GM18502 (cell line): Measurements from ENCODE around the gene PARM1.

ENCODE experiments used
- ATAC-seq: cut with Tn5 transposase; IDR thresholded peaks from one replicate; pipeline ENCODE4 v1.9.1; 2021; ENCODE audit warnings: mild to moderate bottlenecking; ENCODE audit not compliant: unreplicated experiment, poor library complexity

The PARM1 gene, protein sequence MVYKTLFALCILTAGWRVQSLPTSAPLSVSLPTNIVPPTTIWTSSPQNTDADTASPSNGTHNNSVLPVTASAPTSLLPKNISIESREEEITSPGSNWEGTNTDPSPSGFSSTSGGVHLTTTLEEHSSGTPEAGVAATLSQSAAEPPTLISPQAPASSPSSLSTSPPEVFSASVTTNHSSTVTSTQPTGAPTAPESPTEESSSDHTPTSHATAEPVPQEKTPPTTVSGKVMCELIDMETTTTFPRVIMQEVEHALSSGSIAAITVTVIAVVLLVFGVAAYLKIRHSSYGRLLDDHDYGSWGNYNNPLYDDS

DNA sequence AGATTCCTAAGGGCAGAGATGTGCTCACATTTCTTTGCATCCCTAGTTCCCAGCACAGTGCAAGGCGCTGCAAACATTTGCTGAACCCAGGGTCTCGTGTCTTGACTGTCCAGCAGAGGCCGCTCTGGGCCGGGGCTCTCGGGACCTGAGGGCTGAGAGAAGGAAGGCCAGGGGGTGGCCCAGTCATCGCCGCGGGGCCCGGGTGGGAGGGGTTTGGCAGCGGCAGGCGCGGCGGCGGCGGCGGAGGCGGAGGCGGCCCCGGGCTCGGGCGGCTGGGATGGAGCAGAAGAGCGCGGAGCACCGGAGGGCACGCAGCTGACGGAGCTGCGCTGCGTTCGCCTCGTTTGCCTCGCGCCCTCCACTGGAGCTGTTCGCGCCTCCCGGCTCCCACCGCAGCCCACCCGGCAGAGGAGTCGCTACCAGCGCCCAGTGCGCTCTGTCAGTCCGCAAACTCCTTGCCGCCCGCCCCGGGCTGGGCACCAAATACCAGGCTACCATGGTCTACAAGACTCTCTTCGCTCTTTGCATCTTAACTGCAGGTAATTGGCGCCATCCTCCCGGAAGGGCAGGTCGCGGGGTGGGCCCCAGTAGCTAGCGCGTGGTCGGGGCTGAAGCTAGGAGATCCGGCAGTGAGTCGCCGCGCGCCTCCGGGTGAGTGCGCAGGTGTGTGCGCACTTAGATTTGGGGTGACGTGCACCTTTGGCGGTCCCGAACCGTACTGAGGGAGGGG, at the start of gene PARM1:
Gene PARM1, plus strand, starts transcription at position 285 of the 730 bp plus-strand sequence. Its CDS starts 212 bp downstream, at position 497.
- peak; percentile 77 for ATAC-seq

DNA sequence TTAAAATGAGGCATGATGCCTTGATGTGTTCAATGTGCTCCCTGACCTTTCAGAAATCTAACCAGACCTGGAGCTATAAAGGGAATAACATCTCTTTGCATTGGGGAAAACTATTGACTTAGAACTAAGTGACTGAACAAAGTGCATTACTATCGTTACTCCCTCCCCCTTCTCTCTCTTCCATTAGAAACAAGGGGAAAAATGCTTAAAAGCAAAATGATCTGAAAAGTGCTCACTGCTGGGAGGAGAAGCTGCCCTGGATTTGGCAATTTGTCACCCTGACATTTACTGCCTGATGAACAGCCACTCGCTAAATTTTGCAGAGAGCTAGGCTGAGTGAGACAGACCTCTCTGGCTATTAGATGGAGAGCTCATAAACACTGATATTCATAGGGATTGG, 48.6 kb upstream of the PARM1 start:
- ATAC-seq = no peak

DNA sequence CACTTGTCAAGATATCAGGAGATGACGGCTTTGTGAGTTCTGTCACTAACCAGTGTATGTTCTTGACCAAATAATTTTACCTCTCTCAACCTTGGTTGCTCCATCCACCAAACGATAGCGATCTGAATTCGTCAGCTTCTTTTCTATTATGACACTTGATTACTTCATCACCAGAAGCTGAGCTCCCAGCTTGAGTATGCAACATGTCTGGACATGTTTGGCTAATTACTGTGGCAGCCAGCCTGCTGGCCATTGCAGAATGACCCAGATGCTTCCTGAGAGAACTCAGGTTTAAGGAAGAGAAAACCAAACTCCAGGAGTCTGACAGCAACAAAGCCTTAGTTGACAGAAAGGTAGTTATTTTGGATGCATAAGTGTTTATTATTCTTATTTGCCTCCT, 46.4 kb upstream of the PARM1 start:
- no peak for ATAC-seq

DNA sequence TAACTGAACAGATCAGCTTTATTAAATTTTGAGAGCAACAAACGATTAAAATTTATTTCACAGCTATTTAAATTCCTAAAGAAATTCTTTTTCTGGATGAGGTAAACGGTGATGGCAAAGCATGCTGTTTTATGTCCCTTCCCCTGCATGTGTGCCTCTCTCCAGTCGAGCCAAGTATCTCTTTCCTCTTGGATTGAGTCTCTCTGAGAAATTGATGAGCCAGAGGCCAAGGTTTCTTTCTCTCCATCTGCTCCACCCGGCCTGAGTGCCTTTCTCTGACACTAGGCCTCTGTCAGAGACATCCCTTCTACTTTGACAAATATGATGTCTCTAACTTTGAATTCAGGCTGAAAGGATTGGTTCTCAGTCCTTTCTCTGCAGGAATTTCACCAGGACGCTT, 42.6 kb upstream of the PARM1 start:
- ATAC-seq = no peak

DNA sequence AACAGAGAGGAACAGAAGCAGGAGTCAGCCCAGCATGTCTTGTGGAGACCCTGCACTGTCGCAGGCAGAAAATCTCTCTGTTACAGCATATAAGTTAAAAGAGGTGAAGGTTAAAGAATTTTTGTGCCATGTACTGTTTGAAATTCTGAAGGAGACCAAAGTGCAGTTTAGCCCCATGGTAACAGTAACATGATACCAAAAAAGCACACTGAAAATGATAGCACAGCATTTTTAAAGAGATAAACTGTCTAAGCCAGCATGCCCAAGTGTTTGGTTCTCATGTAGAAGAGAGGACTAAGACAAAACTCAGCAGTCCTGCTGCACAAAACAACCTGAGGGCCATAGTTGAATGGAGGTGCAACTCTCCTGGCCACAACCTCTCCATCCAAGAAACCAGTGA, 41.9 kb upstream of the PARM1 start:
- ATAC-seq = no peak

DNA sequence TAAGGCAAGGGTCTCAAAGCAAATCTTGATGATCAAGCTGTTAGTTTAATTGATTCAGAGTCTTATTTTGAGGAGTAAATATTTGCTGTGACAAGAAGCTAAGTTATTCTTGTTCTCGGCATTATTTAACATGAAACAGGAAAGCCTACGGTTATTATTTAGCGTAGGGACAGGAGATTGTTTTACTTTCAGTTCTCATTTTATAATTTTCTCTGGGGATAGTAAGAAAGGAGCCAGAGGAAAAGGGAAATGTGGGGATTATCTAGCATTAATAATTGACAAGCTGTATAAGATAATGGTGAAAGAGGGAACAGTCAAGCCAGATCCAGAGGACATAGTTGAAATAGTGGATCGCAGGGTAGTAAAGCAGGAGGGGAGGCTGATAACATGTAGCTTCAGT, 39.7 kb upstream of the PARM1 start:
- no peak for ATAC-seq

DNA sequence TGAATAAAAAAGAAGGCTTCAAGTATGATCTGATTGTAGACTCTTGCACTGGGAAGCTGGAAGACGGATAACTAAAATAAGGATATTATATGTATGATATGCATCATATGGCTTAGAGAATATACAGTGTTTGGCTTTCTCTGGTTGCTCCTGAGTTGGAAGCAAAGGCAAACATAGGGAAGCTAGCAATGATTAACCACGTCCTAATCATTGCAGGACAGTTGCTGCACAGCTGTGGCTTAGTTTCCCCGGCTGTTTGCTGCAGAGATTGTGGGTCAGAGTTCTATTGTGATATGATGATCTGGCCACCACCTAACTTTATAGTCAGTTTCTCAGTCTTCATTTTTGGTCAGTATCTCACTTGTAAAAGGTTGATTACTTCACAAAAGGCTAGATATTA, 36.3 kb upstream of the PARM1 start:
- no peak for ATAC-seq

DNA sequence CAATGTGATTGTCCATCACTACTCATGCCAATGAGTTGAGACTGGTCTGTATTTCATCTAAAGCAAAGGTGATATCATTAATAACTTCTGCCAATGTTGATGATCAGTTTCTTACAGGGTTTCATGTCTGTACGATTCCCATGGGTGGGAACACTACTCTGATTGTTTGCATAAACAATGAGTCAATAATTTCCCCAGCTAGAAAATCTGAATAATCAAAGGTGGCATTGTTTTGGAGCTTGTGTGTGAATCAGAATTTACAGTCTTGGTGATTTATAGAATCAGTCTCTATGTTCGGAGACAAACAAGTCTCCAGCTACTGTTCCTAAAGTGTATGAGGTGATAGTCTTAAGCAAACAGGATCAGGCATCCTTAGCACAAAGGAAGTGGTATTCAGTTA, 35.5 kb upstream of the PARM1 start:
- no peak for ATAC-seq

DNA sequence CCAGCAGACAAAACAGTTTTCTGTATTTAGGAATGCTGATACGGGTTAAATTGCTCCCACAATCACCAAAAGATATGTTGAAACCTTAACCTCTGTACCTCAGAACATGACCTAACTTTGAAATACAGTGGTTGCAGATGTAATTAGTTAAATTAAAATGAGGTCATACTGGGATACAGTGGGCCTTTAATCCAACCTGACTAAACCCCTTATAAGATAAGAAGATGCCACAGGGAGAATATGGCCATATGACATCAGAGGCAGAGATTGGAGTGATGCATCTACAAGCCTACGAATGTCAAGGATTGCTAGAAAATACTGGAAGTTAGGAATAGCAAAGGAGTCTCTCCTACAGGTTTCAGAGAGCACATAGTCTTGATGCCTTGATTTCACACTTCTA, 32.1 kb upstream of the PARM1 start:
- ATAC-seq = no peak

DNA sequence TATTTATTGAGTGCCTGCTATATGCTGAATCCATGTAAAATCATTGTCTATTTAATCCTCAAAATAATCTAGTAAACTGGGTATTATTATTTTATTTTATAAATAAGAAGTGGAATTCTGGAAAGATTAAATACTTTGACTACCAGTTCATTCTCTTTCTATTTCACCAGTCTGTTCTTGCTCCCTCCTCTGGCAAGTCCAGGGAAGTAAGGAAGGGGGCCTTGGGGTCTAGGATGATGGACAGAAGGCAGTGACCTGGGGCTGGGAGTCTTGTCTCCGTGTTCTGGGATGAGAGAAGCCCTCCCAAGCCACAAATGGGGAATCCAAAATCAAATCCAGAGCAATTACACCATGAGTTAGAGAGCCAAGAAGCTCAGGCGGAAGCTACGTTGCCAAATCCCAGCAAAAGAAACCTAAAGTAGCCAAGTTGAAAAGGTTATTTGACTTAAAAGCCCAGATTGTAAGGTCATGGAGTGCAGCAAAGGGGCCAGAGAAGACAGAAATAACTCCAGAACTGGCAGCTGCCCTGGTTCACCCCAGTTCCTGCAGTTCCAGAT, 28.3 kb upstream of the PARM1 start:
- ATAC-seq = no peak

DNA sequence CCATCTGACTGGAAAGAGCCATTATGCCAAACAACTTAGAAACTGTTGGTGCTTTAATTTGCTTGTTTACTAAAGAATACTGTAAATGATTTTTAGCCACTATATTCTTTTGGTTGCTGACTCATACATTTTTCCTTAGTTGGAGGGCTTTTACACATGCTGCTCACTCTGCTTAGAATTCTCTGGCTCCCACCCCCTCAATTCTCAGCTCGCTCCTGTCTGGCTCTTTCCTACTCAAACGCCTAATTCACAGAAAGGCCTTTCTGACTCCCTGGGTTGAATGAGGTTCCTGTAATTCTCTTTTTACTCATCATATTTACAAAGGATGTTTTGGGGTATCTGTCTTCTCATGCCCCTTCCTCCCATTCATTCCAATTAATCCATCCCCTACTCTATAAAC, 26.1 kb upstream of the PARM1 start:
- no peak for ATAC-seq

DNA sequence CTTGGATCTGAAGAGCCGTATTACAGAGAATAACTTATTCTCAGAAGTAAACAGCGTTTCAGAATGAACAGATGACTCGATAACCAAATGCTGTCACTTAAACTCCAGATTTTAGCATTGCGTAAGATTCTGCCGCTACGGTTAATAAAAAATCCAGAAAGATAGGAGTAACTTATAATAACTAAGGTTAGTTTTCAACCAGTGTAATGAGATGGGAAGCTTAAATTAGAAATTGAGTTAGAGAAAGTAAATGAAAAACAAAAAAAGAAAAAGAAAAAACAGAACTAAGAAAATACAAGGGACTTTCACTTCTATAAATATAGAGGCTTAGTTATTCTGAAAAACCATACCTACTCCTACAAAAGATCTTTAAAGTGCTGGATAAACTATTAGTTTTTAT, 13.1 kb upstream of the PARM1 start:
- peak; percentile 64 for ATAC-seq

DNA sequence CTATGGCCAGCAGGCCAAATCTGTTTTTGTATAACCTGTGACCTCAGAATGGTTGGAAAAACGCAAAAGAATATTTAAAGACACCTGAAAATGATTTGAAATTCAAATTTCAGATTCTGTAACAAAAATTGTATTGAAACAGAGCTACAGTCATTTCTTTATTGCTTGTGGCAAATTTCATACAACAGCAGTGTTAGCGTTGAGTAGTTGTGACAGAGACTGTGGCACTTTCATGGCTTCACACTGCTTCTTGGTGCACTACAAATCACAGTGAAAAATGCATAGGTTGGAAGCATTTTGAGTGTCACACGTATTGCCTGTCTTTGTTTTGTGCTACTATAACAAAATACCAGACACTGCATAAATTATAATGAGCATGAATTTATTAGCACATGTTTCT, 12.2 kb upstream of the PARM1 start:
- peak; percentile 45 for ATAC-seq

DNA sequence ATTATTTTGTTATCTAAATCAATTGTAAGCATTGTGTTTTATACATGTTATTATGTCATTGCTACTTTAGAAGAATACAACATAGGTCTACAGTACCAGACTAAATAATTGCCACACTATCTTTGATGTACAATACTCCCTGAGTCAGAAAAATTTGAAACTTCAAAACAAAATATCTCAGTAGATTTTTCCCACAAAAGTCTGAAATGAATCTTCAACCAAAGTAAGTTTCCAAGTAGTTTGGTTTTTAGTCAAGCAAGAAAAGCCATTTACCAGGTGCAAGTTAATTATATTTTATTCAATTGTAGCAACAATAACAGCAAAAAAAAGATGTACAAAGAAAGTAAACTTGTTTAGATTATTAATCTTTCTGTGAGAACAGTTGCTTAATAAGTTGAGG, 11.4 kb upstream of the PARM1 start:
- ATAC-seq = no peak

DNA sequence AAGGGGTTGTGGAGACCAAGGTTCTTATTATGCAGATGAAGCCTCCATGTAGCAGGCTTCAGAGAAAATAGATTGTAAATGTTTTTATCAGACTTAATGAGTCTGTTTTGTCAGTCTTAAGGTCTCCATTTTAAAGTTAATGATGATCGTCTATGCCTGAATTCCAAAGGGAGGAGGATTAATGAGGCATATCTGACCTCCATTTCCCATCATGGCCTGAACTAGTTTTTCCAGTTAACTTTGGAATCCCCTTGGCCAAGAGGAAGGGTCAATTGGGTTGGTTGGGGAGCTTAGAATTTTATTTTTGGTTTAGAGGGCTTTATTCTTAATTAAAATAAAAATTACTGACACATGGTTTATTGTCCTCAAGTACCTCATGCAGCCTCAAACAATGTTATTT, 6.9 kb upstream of the PARM1 start:
- ATAC-seq = no peak

DNA sequence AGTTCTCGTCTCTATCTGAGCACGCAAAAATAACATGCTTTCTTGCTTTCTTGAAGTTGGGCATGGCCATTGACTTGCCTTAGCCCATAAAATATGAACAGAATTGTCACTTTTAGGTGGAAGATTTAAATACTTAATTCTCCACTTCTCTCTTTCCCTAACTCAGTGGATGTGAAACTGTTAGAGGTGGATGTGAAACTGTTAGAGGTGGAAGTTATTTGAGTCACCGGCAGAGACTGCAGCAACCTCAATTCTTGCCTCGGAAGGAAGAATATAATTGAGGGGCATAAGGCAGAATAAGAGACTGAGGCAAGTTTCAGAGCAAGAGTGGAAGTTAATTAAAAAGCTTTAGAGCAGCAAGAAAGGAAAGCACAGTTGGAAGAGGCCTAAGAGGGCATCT, 2.8 kb upstream of the PARM1 start:
- peak; percentile 50 for ATAC-seq

DNA sequence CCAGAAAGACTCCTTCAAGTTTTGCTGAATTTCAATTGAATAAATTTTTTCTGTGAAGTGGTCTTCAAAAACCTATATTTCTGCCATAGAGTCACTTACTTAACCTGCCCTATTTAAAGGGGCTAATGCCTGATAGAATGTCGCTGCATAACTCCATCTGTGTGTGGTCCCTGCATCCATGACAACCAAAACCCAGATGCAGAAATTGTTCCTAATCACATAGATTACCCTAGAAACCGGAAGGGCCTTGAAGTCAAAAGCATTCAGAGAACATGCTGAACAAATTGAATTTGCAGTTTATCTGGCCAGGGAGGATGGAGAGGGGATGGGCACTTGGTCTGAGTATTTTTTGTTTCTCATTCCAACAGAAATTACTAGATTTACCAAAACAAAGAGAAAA, 1.5 kb upstream of the PARM1 start:
- no peak for ATAC-seq

DNA sequence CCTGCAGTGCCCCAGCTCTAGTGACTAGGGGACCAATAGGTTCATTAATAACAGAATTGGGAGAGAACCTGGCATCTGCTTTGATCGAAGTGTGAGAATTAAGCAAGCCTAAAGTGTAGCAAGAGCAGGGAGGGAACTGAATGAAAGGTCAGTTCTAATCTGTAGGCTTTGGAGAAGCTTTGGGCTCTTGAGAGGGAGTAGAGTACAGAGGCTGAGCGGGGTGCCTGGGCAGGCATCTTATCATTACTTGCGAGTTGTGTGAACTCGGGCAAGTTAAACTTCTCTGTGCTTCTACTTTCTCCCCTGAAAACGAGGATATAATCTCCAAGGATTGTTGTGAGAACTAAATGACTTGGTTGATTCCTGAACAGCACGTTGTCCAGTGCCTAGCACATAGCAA, 906 bp upstream of the PARM1 start:
- no peak for ATAC-seq

DNA sequence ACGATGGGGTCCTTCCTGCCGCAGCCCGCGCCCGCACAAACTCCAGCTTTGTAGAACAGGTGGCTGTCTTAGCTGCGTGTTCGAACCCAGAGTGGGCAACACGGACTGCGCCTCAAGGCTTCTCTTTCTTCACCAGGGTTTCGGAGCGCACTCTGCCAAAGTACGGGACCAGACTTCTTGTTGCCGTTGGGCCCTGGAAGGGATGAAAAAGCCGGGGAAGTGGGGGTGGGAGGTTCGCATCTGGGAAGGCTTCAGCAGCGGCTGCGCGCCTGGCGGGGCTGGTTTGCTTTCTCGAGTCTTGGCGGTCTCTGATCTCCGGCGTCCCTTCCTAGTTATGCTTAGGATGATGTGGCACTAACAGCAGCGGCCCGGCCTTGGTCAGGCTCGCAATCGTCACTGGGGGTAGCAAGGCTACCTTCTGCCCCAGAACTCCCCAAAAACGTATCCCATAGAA, 673 bp downstream of the PARM1 start:
- peak; percentile 7 for ATAC-seq

DNA sequence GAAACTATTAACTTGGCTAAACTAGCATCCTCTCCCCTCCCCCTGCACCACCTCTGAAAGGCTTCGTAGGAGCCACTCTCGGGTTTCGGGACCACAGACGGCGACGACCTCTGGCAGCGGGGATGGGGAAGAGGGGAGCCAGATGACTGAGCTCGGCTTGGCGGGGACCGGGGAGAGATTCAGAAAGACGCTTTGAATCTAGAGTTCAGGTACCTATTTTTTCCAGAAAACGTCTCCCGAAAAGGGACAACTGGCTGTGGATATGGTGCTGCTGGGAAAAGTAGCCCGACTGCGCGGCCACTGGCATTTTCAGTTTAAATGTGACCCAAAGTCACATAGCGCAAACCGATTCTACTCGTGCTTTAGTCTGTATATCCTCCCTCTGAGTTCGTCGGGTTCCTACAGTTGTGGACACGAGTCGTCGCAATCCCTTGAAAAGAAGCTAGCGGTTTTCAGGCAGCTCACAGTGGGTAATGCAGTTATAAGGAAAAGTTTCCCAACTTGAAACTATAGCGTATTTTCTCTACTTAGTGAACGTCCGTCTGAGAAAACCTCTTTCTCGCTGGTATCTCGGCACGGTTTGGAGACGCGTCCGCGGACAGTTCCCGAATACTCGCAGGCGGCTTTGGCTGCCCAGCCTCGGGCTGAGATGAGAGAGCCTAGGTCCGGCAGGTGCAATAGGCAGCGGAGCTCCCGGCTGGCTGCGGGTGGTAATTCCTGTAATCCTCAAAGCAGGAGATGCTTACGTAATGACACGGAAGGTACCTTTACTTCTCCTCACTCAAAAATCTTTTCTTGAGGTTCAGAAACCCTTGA, 1.3 kb downstream of the PARM1 start:
- ATAC-seq = no peak

DNA sequence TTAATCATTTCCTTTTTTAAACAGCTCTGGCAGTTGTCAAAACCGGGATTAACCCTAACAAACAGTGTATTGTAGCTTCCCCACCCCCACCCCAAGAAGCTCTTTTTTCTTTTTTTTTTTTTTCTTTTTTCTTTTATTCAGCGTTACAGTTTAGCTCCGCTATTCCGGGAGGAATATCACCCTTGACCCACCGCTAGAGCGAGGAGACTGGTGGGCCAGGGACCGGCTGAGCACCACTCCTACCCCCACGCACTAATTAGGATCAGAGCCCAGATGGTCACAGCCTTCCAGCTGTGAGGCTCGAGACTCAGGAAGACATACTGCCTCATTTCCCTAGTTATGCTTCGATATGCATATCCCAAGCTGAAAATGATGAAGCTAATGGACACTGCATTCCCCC, 2.0 kb downstream of the PARM1 start:
- no peak for ATAC-seq
